LoVo (cell line): ENCODE results near the gene MPHOSPH10.
"Not testable (repeated sequence)": the region's sequence is repeated elsewhere in the genome, so short reads cannot be mapped to it uniquely, and the experiment has no call there.

Experiments
- DNase-seq: peaks from one replicate; pipeline ENCODE4 v3.0.0-alpha.2; 2016; ENCODE audit warnings: low spot score

The MPHOSPH10 gene

GRCh38 chr2:71173096-71173495 lies 42.7 kb downstream of the MPHOSPH10 start:
- no peak for DNase-seq

- DNase-seq = no peak
Observed at GRCh38 chr2:71174207-71174606, 43.8 kb downstream of the MPHOSPH10 start.

- DNase-seq = not testable (repeated sequence)
Observed at GRCh38 chr2:71178836-71179235, 48.4 kb downstream of the MPHOSPH10 start.

- no peak for DNase-seq
Observed at GRCh38 chr2:71181316-71181715, 50.9 kb downstream of the MPHOSPH10 start.

GRCh38 chr2:71183306-71184115 lies 53.1 kb downstream of the MPHOSPH10 start:
- DNase-seq = not testable (repeated sequence)

- no peak for DNase-seq
Observed at GRCh38 chr2:71186973-71187372, 56.5 kb downstream of the MPHOSPH10 start.

- no peak for DNase-seq
Observed at GRCh38 chr2:71187589-71187988, 57.2 kb downstream of the MPHOSPH10 start.

GRCh38 chr2:71190656-71191569 lies 60.5 kb downstream of the MPHOSPH10 start:
- no peak for DNase-seq

GRCh38 chr2:71191570-71191943 lies 61.1 kb downstream of the MPHOSPH10 start:
- DNase-seq = no peak
